Measurements from ENCODE around the gene VSTM4.

GRCh38 chr10:49094646-49095045, 20.7 kb downstream of the VSTM4 start:
- TF ChIP-seq ZNF274 (IDR thresholded peaks at IDR 0.05; ENCODE audit: low read depth, low read length): no peak
- no peak for TF ChIP-seq YY1 (IDR thresholded peaks at IDR 0.05; ENCODE audit: insufficient read depth, insufficient read length)
- no peak for TF ChIP-seq SUZ12 (IDR thresholded peaks at IDR 0.05; ENCODE audit: extremely low read depth, insufficient read depth, insufficient read length)

All from NT2/D1 (cell line).